ENCODE results near the gene TNIP2.

- TF ChIP-seq CTCF (IDR thresholded peaks at IDR 0.05) (no peak), POLR2AphosphoS5 (IDR thresholded peaks at IDR 0.05) (no peak), EP300 (IDR thresholded peaks at IDR 0.05; ENCODE audit: low read depth) (no peak), POLR2A (IDR thresholded peaks at IDR 0.05) (no peak)
Measured at GRCh38 chr4:2699534-2699933, 56.6 kb downstream of the TNIP2 start.

All from transverse colon (tissue), 4 donors.